ENCODE data around the gene SLC25A20.

The SLC25A20 gene

GRCh38 chr3:48885753-48886152, 12.9 kb downstream of the SLC25A20 start:
- H3K4me3 ChIP-seq (ENCODE audit: low read length): no peak overlapping the region
- H3K9ac ChIP-seq (ENCODE audit: low read length): no peak overlapping the region
- no peak overlapping the region for H3K27ac ChIP-seq (ENCODE audit: low read depth, low read length)
- no peaks in the 10 kb centered on the region for H3K27me3 ChIP-seq (ENCODE audit: control insufficient read depth, insufficient read depth, low read length)
- H3K4me1 ChIP-seq (ENCODE audit: control insufficient read depth, insufficient read depth, low read length): no peaks in the 10 kb centered on the region
- peaks cover 12% of the 10 kb centered on the region for H3K36me3 ChIP-seq (ENCODE audit: control insufficient read depth, insufficient read depth, low read length)

GRCh38 chr3:48881652-48882114, 17.0 kb downstream of the SLC25A20 start:
- Histone ChIP-seq H3K9ac (ENCODE audit: low read length) (no peak overlapping the region), H3K27ac (ENCODE audit: low read depth, low read length) (no peak overlapping the region), H3K4me3 (ENCODE audit: low read length) (no peak overlapping the region), H3K27me3 (ENCODE audit: control insufficient read depth, insufficient read depth, low read length) (no peaks in the 10 kb centered on the region), H3K36me3 (ENCODE audit: control insufficient read depth, insufficient read depth, low read length) (peaks cover 12% of the 10 kb centered on the region), H3K4me1 (ENCODE audit: control insufficient read depth, insufficient read depth, low read length) (no peaks in the 10 kb centered on the region)

- Histone ChIP-seq H3K4me3 (ENCODE audit: low read length) (no peak overlapping the region), H3K27ac (ENCODE audit: low read depth, low read length) (no peak overlapping the region), H3K4me1 (ENCODE audit: control insufficient read depth, insufficient read depth, low read length) (no peaks in the 10 kb centered on the region), H3K36me3 (ENCODE audit: control insufficient read depth, insufficient read depth, low read length) (peaks cover 12% of the 10 kb centered on the region), H3K27me3 (ENCODE audit: control insufficient read depth, insufficient read depth, low read length) (no peaks in the 10 kb centered on the region), H3K9ac (ENCODE audit: low read length) (no peak overlapping the region)
Measured at GRCh38 chr3:48881006-48881405, 17.7 kb downstream of the SLC25A20 start.

- H3K4me1 ChIP-seq (ENCODE audit: control insufficient read depth, insufficient read depth, low read length): no peaks in the 10 kb centered on the region
- H3K4me3 ChIP-seq (ENCODE audit: low read length): no peak overlapping the region
- no peak overlapping the region for H3K27ac ChIP-seq (ENCODE audit: low read depth, low read length)
- no peaks in the 10 kb centered on the region for H3K27me3 ChIP-seq (ENCODE audit: control insufficient read depth, insufficient read depth, low read length)
- H3K9ac ChIP-seq (ENCODE audit: low read length): no peak overlapping the region
- H3K36me3 ChIP-seq (ENCODE audit: control insufficient read depth, insufficient read depth, low read length): peaks cover 9% of the 10 kb centered on the region
Measured at GRCh38 chr3:48879994-48880377, 18.7 kb downstream of the SLC25A20 start.

- no peak overlapping the region for H3K9ac ChIP-seq (ENCODE audit: low read length)
- peaks cover 9% of the 10 kb centered on the region for H3K36me3 ChIP-seq (ENCODE audit: control insufficient read depth, insufficient read depth, low read length)
- H3K27ac ChIP-seq (ENCODE audit: low read depth, low read length): no peak overlapping the region
- no peak overlapping the region for H3K4me3 ChIP-seq (ENCODE audit: low read length)
- H3K27me3 ChIP-seq (ENCODE audit: control insufficient read depth, insufficient read depth, low read length): no peaks in the 10 kb centered on the region
- H3K4me1 ChIP-seq (ENCODE audit: control insufficient read depth, insufficient read depth, low read length): no peaks in the 10 kb centered on the region
Measured at GRCh38 chr3:48879307-48879993, 19.2 kb downstream of the SLC25A20 start.

GRCh38 chr3:48877671-48878070, 21.0 kb downstream of the SLC25A20 start:
- no peaks in the 10 kb centered on the region for H3K27me3 ChIP-seq (ENCODE audit: control insufficient read depth, insufficient read depth, low read length)
- peaks cover 9% of the 10 kb centered on the region for H3K36me3 ChIP-seq (ENCODE audit: control insufficient read depth, insufficient read depth, low read length)
- H3K27ac ChIP-seq (ENCODE audit: low read depth, low read length): no peak overlapping the region
- no peak overlapping the region for H3K4me3 ChIP-seq (ENCODE audit: low read length)
- no peak overlapping the region for H3K9ac ChIP-seq (ENCODE audit: low read length)
- no peaks in the 10 kb centered on the region for H3K4me1 ChIP-seq (ENCODE audit: control insufficient read depth, insufficient read depth, low read length)

- H3K4me3 ChIP-seq (ENCODE audit: low read length): no peak overlapping the region
- peaks cover 17% of the 10 kb centered on the region for H3K36me3 ChIP-seq (ENCODE audit: control insufficient read depth, insufficient read depth, low read length)
- no peaks in the 10 kb centered on the region for H3K4me1 ChIP-seq (ENCODE audit: control insufficient read depth, insufficient read depth, low read length)
- no peak overlapping the region for H3K27ac ChIP-seq (ENCODE audit: low read depth, low read length)
- H3K9ac ChIP-seq (ENCODE audit: low read length): no peak overlapping the region
- no peaks in the 10 kb centered on the region for H3K27me3 ChIP-seq (ENCODE audit: control insufficient read depth, insufficient read depth, low read length)
Measured at GRCh38 chr3:48863122-48863521, 35.6 kb downstream of the SLC25A20 start.

- no peaks in the 10 kb centered on the region for H3K27me3 ChIP-seq (ENCODE audit: control insufficient read depth, insufficient read depth, low read length)
- no peak overlapping the region for H3K9ac ChIP-seq (ENCODE audit: low read length)
Measured at GRCh38 chr3:48859206-48859605, 39.5 kb downstream of the SLC25A20 start.

GRCh38 chr3:48858709-48859108, 40.0 kb downstream of the SLC25A20 start:
- H3K4me3 ChIP-seq (ENCODE audit: low read length): no peak overlapping the region
- no peaks in the 10 kb centered on the region for H3K4me1 ChIP-seq (ENCODE audit: control insufficient read depth, insufficient read depth, low read length)
- H3K27me3 ChIP-seq (ENCODE audit: control insufficient read depth, insufficient read depth, low read length): no peaks in the 10 kb centered on the region
- peaks cover 20% of the 10 kb centered on the region for H3K36me3 ChIP-seq (ENCODE audit: control insufficient read depth, insufficient read depth, low read length)
- no peak overlapping the region for H3K27ac ChIP-seq (ENCODE audit: low read depth, low read length)
- no peak overlapping the region for H3K9ac ChIP-seq (ENCODE audit: low read length)

More at GRCh38 chr3:48859206-48859605, 39.5 kb downstream of the SLC25A20 start:
- H3K27ac ChIP-seq (ENCODE audit: low read depth, low read length): no peak overlapping the region
- peaks cover 20% of the 10 kb centered on the region for H3K36me3 ChIP-seq (ENCODE audit: control insufficient read depth, insufficient read depth, low read length)
- H3K4me1 ChIP-seq (ENCODE audit: control insufficient read depth, insufficient read depth, low read length): no peaks in the 10 kb centered on the region
- no peak overlapping the region for H3K4me3 ChIP-seq (ENCODE audit: low read length)

GRCh38 chr3:48857641-48858040, 41.0 kb downstream of the SLC25A20 start:
- Histone ChIP-seq H3K9ac (ENCODE audit: low read length) (no peak overlapping the region), H3K4me1 (ENCODE audit: control insufficient read depth, insufficient read depth, low read length) (no peaks in the 10 kb centered on the region), H3K27me3 (ENCODE audit: control insufficient read depth, insufficient read depth, low read length) (no peaks in the 10 kb centered on the region), H3K27ac (ENCODE audit: low read depth, low read length) (no peak overlapping the region), H3K4me3 (ENCODE audit: low read length) (no peak overlapping the region), H3K36me3 (ENCODE audit: control insufficient read depth, insufficient read depth, low read length) (peaks cover 20% of the 10 kb centered on the region)

GRCh38 chr3:48856469-48856868, 42.2 kb downstream of the SLC25A20 start:
- Histone ChIP-seq H3K4me3 (ENCODE audit: low read length) (no peak overlapping the region), H3K9ac (ENCODE audit: low read length) (no peak overlapping the region), H3K27ac (ENCODE audit: low read depth, low read length) (no peak overlapping the region), H3K36me3 (ENCODE audit: control insufficient read depth, insufficient read depth, low read length) (peaks cover 17% of the 10 kb centered on the region), H3K4me1 (ENCODE audit: control insufficient read depth, insufficient read depth, low read length) (no peaks in the 10 kb centered on the region), H3K27me3 (ENCODE audit: control insufficient read depth, insufficient read depth, low read length) (no peaks in the 10 kb centered on the region)

- H3K27ac ChIP-seq (ENCODE audit: low read depth, low read length): no peak overlapping the region
- H3K36me3 ChIP-seq (ENCODE audit: control insufficient read depth, insufficient read depth, low read length): peaks cover 17% of the 10 kb centered on the region
- H3K9ac ChIP-seq (ENCODE audit: low read length): no peak overlapping the region
- no peak overlapping the region for H3K4me3 ChIP-seq (ENCODE audit: low read length)
- H3K4me1 ChIP-seq (ENCODE audit: control insufficient read depth, insufficient read depth, low read length): no peaks in the 10 kb centered on the region
- no peaks in the 10 kb centered on the region for H3K27me3 ChIP-seq (ENCODE audit: control insufficient read depth, insufficient read depth, low read length)
Measured at GRCh38 chr3:48855681-48856447, 42.8 kb downstream of the SLC25A20 start.

Measured in rectal smooth muscle tissue (tissue), 1 donor.